ENCODE results near the gene NBEAL2.

The NBEAL2 gene, protein sequence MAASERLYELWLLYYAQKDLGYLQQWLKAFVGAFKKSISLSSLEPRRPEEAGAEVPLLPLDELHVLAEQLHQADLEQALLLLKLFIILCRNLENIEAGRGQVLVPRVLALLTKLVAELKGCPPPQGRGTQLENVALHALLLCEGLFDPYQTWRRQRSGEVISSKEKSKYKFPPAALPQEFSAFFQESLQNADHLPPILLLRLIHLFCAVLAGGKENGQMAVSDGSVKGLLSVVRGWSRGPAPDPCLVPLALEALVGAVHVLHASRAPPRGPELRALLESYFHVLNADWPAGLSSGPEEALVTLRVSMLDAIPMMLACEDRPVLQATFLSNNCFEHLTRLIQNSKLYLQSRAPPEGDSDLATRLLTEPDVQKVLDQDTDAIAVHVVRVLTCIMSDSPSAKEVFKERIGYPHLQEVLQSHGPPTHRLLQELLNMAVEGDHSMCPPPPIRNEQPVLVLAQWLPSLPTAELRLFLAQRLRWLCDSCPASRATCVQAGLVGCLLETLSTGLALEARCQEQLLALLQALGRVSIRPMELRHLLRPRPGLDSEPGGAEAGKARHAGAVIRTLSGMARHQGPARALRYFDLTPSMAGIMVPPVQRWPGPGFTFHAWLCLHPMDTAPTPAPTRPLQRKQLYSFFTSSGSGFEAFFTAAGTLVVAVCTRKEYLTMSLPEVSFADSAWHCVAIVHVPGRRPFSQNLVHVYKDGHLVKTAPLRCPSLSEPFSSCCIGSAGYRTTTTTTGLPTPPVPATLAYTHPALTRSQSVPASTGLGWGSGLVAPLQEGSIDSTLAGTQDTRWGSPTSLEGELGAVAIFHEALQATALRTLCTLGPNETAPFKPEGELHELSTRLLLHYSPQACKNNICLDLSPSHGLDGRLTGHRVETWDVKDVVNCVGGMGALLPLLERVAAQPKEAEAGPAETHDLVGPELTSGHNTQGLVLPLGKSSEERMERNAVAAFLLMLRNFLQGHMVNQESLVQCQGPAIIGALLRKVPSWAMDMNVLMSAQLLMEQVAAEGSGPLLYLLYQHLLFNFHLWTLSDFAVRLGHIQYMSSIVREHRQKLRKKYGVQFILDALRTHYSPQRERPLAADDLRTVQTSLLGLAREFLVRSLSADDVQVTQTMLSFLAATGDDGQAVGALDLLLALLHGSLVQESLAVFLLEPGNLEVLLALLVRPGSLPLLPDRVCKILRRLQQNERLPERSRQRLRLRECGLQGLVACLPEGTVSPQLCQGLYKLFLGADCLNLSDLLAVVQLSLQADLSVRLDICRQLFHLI (N-terminal part only)

DNA sequence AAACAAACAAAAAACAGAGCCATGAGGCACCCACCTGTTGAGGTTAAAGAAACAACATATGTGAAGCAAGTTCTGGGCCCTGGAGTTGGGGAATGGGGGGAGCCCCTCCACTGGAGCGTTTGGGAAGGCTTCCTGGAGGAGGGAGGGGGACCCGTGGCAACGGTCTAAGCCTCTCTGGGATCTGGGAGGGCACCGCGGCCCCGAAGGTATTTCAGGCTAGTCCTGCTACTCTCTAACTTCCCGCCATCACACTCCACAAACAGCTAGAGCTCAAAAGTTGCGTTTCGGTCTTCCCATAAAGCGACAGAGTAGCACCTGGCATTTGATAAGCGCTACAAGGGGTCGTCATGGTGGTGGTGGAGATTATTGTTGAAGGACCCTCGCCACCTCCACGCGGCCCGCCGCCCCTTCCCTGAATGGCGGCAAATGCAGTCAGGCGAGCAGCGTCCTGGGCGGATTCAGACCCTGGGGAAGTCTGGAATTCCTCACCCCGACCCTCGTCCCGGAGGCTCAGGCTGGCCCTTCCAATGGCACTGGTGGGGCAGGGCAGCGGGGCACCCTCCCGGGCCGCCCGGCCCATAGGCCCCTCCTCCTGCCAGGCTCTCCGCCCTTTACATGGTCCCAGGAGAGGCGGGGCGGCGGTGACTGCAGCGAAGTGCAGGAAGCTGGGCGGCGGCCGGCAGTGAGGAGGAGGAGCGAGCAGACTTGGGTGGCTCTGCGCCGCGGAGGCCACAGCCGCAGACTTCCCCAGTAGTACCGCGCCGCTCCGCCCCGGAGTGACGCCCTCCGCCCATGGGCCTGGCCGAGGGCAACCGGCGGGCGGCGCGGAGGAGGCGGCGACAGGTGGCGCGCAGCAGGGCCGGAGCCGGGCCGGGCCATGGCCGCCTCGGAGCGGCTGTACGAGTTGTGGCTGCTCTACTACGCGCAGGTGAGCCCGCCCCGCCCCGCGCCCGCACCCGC is at the start of gene NBEAL2:
NBEAL2 (plus strand) TSS at position 682 of the 960 bp plus-strand sequence; CDS start at position 878, 196 bp downstream.
- peak within 1 kb of the TSS; percentile 93 for H3K4me3 ChIP-seq (ENCODE audit: low read depth, low read length)
- TF ChIP-seq, protein P1, sequence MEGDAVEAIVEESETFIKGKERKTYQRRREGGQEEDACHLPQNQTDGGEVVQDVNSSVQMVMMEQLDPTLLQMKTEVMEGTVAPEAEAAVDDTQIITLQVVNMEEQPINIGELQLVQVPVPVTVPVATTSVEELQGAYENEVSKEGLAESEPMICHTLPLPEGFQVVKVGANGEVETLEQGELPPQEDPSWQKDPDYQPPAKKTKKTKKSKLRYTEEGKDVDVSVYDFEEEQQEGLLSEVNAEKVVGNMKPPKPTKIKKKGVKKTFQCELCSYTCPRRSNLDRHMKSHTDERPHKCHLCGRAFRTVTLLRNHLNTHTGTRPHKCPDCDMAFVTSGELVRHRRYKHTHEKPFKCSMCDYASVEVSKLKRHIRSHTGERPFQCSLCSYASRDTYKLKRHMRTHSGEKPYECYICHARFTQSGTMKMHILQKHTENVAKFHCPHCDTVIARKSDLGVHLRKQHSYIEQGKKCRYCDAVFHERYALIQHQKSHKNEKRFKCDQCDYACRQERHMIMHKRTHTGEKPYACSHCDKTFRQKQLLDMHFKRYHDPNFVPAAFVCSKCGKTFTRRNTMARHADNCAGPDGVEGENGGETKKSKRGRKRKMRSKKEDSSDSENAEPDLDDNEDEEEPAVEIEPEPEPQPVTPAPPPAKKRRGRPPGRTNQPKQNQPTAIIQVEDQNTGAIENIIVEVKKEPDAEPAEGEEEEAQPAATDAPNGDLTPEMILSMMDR (IDR thresholded peaks at IDR 0.05; ENCODE audit: control insufficient read depth, extremely low read depth, insufficient read depth), result 0 out of 2 replicates have a peak, but pooled peaks have one; percentile 20
- DNase-seq (ENCODE audit: low read depth), result peak; percentile 86

GRCh38 chr3:46930166-46930944 is 49.1 kb upstream of the NBEAL2 start:
- H3K4me3 ChIP-seq (ENCODE audit: low read depth, low read length), result no peak overlapping the region
- TF ChIP-seq, protein P1 (IDR thresholded peaks at IDR 0.05; ENCODE audit: control insufficient read depth, extremely low read depth, insufficient read depth), result no peak
- no peak for DNase-seq (ENCODE audit: low read depth)

DNA sequence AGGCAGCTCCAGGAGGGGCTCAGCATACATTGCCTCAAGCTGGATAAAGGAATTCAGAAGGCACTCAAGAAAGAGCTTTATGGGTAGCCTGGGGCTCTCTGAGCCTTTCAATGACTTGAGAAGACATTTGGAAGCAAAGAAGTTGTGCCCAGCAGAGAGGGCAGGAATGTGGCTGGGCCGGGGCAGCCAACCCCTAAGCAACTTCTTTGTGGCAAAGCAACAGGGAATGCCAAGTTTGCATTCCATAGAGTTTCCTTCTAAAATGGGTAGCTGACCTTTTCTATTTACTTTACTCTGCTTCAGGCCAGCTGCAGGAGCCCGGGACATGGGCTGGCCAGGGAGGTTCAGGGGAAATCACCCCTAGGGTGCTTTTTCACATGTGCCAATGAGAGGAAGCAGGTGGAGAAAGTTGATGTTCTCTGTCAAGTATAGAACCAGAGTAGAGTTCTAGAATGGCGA is 48.5 kb upstream of the NBEAL2 start:
- peak; percentile 46 for DNase-seq (ENCODE audit: low read depth)
- TF ChIP-seq, protein P1 (IDR thresholded peaks at IDR 0.05; ENCODE audit: control insufficient read depth, extremely low read depth, insufficient read depth), result no peak
- no peak overlapping the region; the same call in 1 of the 2 replicates for H3K4me3 ChIP-seq (ENCODE audit: low read depth, low read length)

DNA sequence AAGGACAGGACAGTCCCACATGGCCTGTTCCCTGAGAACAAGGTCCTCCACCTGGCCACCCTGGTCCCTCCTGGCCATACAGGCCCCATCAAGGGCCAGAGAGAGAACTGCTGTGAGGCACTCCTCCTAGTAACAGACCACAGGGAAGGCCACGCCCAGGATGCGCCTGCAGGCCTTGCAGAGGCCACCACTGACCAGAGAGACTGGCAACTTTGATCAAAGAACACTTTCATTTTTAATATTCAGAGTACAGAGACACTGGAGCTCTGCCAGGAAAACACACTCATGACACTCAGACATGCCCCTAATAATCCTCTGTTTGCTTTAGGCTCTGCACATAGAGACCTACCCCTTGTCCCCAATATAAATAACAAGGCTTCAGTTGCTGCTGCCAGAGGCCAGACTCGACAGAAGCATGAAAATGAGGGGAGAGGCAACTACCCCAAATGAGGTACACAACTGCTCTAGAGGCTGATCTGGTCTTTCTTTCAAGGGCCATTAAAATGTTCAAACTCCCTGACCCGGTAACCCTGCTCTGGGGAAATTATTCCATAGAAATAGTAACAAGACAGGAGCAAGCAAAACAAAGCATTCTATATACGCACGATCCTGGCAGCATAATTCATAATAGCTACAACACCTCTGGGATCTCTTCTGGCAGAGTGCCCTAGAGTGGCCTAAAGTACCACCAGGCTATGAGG is 47.7 kb upstream of the NBEAL2 start:
- TF ChIP-seq, protein P1 (IDR thresholded peaks at IDR 0.05; ENCODE audit: control insufficient read depth, extremely low read depth, insufficient read depth), result no peak
- no peak overlapping the region for H3K4me3 ChIP-seq (ENCODE audit: low read depth, low read length)
- no peak for DNase-seq (ENCODE audit: low read depth)

- TF ChIP-seq, protein P1 (IDR thresholded peaks at IDR 0.05; ENCODE audit: control insufficient read depth, extremely low read depth, insufficient read depth), result no peak
- DNase-seq (ENCODE audit: low read depth), result no peak
- H3K4me3 ChIP-seq (ENCODE audit: low read depth, low read length), result no peak overlapping the region
Observed at GRCh38 chr3:46932455-46933225, 46.8 kb upstream of the NBEAL2 start.

Measured in LNCaP clone FGC (cell line).